HG03097 (cell line): ENCODE data around the gene USP5.
"Not testable (repeated sequence)": the region's sequence is repeated elsewhere in the genome, so short reads cannot be mapped to it uniquely, and the experiment has no call there.

Source experiments
- ATAC-seq: cut with Tn5 transposase; IDR thresholded peaks from one replicate; pipeline ENCODE4 v1.9.1; 2021; ENCODE audit not compliant: unreplicated experiment, low FRiP score

Gene USP5

GRCh38 chr12:6883683-6884082, 31.7 kb downstream of the USP5 start:
- ATAC-seq, result no peak

DNA sequence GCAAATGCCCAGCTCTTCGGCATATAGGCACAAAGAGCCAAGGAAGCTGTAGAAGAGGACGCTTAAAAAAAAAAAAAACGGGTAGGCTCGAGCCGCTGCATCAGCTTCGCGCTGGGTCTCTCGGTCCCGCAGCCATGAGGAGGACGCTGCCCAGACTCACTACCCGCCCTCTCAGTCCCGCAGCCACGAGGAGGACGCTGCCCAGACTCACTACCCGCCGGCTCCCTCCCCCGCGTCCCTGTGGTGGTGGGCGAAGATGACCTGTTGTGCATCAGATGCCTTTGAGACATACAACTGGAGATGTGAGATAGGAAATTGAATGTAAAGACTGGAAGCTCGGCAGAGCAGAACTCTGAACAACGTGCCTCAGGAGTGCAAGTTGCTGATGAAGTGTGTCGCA, 32.6 kb downstream of the USP5 start:
- ATAC-seq, result no peak

DNA sequence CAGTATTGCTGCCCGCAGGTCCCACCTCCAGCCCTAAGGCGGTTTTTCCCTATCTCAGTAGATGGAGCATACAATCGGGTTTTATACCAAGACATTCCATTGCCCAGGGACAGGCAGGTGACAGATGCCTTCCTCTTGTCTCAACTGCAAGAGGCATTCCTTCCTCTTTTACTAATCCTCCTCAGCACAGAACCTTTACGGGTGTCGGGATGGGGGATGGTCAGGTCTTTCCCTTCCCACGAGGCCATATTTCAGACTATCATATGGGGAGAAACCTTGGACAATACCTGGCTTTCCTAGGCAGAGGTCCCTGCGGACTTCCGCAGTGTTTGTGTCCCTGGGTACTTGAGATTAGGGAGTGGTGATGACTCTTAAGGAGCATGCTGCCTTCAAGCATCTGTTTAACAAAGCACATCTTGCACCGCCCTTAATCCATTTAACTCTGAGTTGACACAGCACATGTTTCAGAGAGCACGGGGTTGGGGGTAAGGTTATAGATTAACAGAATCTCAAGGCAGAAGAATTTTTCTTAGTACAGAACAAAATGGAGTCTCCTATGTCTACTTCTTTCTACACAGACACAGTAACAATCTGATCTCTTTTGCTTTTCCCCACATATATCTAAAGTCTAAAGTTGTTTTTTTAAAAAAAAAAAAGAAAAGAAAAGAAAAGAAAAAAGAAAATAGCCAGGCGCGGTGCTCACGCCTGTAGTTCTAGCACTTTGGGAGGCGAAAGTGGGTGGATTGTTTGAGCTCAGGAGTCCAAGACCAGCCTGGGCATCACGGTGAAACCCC, 34.5 kb downstream of the USP5 start:
- not testable (repeated sequence) for ATAC-seq

DNA sequence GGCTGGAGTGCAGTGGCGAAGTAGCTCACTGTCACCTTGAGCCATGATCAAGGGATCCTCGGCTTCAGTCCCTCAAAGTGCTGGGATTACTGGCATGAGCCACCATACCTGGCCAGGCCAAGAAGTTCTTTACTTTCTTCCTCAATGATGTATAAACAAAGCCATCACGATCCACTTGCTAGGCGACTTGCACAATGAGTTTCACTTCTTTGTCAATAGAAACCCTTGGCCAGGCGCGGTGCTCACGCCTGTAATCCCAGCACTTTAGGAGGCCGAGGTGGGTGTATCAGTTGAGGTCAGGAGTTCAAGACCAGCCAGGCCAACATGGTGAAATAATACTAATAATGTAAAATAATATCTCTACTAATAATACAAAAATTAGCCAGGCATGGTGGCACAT, 35.5 kb downstream of the USP5 start:
- no peak for ATAC-seq

- ATAC-seq, result no peak
Measured at GRCh38 chr12:6888360-6888759, 36.4 kb downstream of the USP5 start.

DNA sequence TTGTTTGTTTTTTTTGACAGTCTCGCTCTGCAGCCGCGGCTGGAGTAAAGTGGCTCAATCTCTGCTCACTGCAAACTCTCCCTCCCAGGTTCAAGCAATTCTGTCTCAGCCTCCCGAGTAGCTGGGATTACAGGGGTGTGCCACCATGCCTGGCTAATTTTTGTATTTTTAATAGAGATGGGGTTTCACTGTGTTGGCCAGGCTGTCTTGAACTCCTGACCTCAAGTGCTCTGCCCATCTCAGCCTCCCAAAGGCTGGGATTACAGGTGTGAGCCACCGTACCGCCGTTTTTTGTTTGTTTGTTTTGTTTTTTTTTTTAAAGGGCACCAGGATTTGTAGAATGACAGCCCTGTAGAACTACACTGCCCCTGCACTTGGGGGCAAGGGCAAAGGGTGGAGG, 36.8 kb downstream of the USP5 start:
- ATAC-seq, result not testable (repeated sequence)

DNA sequence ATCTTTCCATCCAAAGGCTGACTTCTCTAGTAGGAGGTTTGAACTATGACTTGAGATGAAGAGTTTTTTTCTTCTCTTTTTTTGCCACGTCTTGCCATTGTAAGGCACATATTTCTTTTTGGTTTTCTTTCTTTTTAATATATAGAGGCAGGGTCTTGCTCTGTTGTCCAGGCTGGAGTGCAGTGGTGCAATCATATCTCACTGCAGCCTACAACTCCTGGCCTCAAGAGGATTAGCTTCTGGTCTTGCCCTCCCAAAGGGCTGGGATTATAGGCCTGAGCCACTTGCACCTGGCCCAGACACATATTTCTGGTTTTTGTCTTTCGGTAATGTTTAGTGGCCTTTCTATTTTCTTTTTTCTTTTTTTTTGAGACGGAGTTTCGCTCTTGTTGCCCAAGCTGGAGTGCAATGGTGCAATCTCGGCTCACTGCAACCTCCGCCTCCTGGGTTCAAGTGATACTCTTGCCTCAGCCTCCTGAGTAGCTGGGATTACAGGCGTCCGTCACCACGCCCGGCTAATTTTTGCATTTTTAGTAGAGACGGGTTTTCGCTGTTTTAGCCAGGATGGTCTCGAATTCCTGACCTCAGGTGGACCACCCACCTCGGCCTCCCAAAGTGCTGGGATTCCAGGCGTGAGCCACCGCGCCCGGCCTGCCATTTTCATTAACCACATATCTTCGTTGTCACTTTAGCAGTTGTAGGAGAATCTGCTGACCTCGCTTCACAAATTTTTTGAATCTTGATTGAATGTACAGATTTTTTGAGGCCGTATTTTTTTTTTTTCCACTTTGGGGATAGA, 38.0 kb downstream of the USP5 start:
- not testable (repeated sequence) for ATAC-seq

DNA sequence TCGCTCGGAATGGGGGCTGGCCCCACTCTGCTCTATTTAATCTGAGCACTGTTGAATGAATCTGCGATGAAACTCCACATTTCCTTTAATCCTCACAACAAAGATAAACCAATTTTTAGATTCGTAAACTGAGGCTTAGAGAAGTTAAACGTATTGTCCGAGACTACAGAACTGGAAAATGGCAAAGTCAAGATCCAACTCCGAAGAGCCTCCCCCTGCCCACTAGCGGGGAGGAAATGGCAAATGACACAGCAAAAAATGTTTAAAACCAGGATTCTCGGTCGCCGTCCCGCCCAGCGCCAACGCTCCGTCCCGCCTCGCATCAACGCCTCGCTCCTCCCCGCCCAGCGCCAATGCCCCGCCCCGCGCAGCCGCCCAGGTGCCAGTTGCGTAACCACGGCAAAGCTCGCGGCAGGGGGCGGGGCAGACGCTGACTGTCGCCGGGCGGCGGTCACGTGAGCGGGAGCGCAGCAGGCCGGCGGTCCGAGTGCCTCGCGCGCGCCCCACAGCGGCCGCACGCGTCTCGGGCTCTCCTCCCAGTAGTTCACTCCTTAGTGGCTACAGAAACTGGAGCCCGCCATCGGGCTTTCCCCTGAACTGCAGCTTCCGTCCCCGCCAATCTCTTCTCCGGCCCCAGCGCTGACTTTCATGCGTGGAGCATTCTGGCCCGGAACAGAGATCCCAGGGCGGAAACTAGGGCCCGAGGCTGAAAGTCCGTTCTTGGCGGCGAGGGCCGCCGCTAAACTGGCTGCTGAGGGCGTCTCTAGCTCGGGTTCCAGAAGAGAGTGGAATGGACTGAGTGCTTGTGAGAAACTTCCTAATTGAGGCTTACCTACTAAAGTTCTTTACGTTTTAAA, 39.1 kb downstream of the USP5 start:
- peak; percentile 94 for ATAC-seq

DNA sequence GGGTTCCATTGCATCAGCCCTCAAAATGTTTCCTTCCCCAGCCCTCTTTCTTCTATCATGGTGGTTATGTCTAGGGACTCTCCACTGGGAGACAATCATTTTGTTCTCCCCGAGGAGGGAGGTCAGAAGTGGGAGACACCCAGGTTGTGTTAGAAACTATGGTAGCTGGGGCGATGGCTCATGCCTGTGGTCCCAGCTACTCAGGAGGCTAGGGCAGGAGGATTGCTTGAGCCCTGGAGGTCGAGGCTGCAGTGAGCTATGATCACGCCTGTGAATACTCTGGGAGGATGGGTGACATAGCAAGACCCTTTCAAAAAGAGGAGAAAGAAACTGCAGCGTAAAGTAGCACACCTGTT, 39.7 kb downstream of the USP5 start:
- ATAC-seq, result peak; percentile 8

- not testable (repeated sequence) for ATAC-seq
Measured at GRCh38 chr12:6892683-6893082, 40.7 kb downstream of the USP5 start.

GRCh38 chr12:6894321-6894720, 42.4 kb downstream of the USP5 start:
- ATAC-seq, result no peak

GRCh38 chr12:6896846-6897435, 45.0 kb downstream of the USP5 start:
- ATAC-seq, result no peak

GRCh38 chr12:6899427-6899826, 47.5 kb downstream of the USP5 start:
- no peak for ATAC-seq

- no peak for ATAC-seq
Measured at GRCh38 chr12:6899837-6900519, 48.0 kb downstream of the USP5 start.

DNA sequence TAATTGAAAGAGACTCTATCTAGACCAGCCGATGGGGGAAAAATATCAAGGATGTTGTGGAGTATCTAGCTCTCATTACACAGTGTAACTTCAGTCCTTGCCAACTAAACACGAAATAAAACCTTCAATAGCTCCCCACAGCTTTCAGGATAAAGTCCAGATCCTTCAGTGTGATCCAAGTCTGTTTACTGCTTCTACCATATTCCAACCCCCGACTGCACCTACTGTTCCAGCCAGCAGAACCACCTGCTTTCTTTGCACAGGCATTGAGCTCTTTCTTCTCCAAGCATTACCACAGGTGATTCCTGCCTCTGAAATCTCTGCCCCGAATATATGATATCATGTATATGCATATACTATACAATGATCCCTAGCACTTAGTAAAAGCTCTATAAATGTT, 50.5 kb downstream of the USP5 start:
- ATAC-seq, result no peak

GRCh38 chr12:6903722-6904121, 51.8 kb downstream of the USP5 start:
- no peak for ATAC-seq

DNA sequence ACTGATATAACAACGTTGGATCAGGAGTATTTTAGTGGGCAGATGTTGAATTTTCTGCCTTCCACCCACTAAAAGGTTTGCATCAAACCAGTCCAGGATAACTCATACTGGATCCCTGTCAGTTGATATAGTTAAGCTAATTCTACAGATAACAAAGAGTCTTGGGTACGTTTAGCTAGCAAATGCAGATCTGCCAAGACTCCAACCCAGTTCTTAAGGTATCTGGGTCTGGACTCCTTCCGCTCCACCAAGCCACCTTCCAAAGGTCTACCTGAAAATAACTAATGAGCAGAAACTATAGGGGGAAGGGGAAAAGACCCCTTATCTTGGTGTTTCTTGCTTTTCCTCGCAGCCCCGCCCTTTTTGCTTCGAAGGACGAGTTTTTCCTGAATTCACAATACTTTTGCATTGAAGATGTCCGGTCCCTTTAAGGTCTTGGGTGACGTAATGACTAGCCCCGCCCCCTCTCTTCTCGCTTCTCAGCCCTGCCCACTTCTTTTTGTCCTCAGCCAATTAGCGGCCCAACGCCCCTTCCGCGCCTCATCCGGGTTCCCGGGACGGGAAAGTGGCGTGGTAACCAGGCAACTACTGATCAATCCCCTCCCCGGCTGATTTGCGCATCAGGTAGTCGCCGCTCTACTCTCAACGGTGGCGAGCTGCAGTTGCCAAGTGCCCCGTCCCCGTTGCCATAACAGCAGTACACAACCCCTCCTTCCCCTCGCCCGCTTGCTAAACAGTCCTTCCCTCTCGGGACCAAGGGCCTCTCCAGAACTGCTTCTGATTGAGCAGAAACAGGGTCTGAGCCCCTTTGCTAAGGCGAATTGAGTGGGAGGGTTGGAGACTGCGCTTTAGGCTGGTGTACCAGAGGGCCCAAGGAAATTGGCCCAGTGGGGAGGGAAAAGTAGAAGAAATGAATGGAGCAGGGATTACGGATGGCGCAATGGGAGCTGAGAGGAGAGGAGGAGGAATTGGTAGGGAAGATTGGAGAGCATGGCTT, 52.6 kb downstream of the USP5 start, which contains the start of gene LRRC23:
Gene LRRC23, plus strand, starts transcription at position 543 of the 997 bp plus-strand sequence. CDS start 812 bp downstream, outside the sequence.
- ATAC-seq, result peak; percentile 69

GRCh38 chr12:6905414-6906040, 53.6 kb downstream of the USP5 start:
- no peak for ATAC-seq
